ENCODE results near the gene DPP6. TPM values are rescaled to one million over a fixed set of nuclear protein-coding genes. Genes with fewer than 3 reads are reported as not detected.

The DPP6 gene
- total RNA-seq, 1 experiment from 2014 or later, result not detected

DNA sequence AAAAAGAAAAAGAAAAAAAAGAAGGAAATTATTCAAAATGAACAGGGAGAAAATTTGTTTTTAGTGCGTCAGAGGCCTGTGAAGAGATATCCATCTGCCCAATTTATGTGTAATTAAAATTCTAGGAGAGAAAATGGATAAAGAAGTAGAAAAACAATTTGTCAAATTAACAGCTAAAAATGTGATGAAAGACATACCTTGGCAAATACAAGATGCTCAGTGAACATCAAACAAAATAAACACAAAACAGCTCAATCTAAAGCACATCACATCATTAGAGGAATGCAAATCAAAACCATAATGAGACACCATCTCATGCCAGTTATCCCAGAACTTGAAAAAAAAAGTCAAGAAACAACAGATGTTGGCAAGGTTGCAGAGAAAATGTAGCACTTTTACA lies 477.9 kb downstream of the DPP6 start:
- TF ChIP-seq, protein P1, sequence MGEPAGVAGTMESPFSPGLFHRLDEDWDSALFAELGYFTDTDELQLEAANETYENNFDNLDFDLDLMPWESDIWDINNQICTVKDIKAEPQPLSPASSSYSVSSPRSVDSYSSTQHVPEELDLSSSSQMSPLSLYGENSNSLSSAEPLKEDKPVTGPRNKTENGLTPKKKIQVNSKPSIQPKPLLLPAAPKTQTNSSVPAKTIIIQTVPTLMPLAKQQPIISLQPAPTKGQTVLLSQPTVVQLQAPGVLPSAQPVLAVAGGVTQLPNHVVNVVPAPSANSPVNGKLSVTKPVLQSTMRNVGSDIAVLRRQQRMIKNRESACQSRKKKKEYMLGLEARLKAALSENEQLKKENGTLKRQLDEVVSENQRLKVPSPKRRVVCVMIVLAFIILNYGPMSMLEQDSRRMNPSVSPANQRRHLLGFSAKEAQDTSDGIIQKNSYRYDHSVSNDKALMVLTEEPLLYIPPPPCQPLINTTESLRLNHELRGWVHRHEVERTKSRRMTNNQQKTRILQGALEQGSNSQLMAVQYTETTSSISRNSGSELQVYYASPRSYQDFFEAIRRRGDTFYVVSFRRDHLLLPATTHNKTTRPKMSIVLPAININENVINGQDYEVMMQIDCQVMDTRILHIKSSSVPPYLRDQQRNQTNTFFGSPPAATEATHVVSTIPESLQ (CRISPR knock-in tag; IDR thresholded peaks at IDR 0.05), result no peak
- TF ChIP-seq, protein P2, sequence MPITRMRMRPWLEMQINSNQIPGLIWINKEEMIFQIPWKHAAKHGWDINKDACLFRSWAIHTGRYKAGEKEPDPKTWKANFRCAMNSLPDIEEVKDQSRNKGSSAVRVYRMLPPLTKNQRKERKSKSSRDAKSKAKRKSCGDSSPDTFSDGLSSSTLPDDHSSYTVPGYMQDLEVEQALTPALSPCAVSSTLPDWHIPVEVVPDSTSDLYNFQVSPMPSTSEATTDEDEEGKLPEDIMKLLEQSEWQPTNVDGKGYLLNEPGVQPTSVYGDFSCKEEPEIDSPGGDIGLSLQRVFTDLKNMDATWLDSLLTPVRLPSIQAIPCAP (CRISPR knock-in tag; IDR thresholded peaks at IDR 0.05), result no peak
- TF ChIP-seq KAT7 (CRISPR knock-in tag; IDR thresholded peaks at IDR 0.05; ENCODE audit: borderline replicate concordance) (no peak), ZNF416 (CRISPR knock-in tag; IDR thresholded peaks at IDR 0.05) (no peak), IRF2 (CRISPR knock-in tag; IDR thresholded peaks at IDR 0.05; ENCODE audit: borderline replicate concordance, low read depth) (no peak)
- TF ChIP-seq, protein P3, sequence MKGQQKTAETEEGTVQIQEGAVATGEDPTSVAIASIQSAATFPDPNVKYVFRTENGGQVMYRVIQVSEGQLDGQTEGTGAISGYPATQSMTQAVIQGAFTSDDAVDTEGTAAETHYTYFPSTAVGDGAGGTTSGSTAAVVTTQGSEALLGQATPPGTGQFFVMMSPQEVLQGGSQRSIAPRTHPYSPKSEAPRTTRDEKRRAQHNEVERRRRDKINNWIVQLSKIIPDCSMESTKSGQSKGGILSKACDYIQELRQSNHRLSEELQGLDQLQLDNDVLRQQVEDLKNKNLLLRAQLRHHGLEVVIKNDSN (CRISPR knock-in tag; IDR thresholded peaks at IDR 0.05), result no peak
- H3K9me3 Mint-ChIP-seq, result peaks cover 67% of the 10 kb centered on the region

DNA sequence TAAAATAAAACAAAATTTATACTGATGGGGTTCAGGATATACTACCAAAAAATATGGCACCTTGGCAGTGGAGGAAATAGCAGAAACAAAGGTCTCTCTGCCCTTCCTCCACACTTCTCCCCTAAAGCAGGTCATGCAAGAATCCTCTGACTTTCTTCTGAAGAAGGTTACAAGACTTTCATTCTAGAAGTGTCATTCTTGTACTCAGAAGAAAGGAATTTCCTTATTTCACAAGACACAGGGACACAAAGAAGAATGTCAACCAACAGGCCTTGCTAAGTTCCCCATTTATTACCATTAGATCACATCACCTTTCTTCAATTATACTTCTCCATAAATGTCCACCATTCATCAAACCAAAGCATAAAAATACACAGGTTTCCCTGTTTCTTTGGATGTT lies 480.6 kb downstream of the DPP6 start:
- DNase-seq (ENCODE audit: low spot score) (no peak), ATAC-seq (no peak)
- Mint-ChIP-seq H3K4me3 (no peak overlapping the region), H3K36me3 (peaks cover 54% of the 10 kb centered on the region), H3K9me3 (peaks cover 77% of the 10 kb centered on the region), H3K27ac (no peak overlapping the region), H3K4me1 (no peaks in the 10 kb centered on the region), H3K27me3 (ENCODE audit: low read depth) (peaks cover 6% of the 10 kb centered on the region)
- TF ChIP-seq ATF1 (CRISPR knock-in tag; IDR thresholded peaks at IDR 0.05) (no peak), FOXJ3 (CRISPR knock-in tag; IDR thresholded peaks at IDR 0.05; ENCODE audit: borderline replicate concordance) (no peak), GABPB1 (CRISPR knock-in tag; IDR thresholded peaks at IDR 0.05) (no peak), RORB (CRISPR knock-in tag; IDR thresholded peaks at IDR 0.05) (no peak), ZNF219 (CRISPR knock-in tag; IDR thresholded peaks at IDR 0.05; ENCODE audit: borderline replicate concordance) (no peak), ELF4 (CRISPR knock-in tag; IDR thresholded peaks at IDR 0.05; ENCODE audit: low read depth) (no peak), GTF2I (CRISPR knock-in tag; conservative IDR thresholded peaks at IDR 0.05) (no peak), ZNF138 (CRISPR knock-in tag; conservative IDR thresholded peaks at IDR 0.05) (no peak), IRF2 (CRISPR knock-in tag; IDR thresholded peaks at IDR 0.05; ENCODE audit: borderline replicate concordance, low read depth) (no peak), NR2C2 (CRISPR knock-in tag; IDR thresholded peaks at IDR 0.05) (no peak), MXD4 (CRISPR knock-in tag; IDR thresholded peaks at IDR 0.05; ENCODE audit: borderline replicate concordance) (no peak), NR3C1 (CRISPR knock-in tag; conservative IDR thresholded peaks at IDR 0.05; ENCODE audit: low read depth) (no peak)
- TF ChIP-seq, protein P4, sequence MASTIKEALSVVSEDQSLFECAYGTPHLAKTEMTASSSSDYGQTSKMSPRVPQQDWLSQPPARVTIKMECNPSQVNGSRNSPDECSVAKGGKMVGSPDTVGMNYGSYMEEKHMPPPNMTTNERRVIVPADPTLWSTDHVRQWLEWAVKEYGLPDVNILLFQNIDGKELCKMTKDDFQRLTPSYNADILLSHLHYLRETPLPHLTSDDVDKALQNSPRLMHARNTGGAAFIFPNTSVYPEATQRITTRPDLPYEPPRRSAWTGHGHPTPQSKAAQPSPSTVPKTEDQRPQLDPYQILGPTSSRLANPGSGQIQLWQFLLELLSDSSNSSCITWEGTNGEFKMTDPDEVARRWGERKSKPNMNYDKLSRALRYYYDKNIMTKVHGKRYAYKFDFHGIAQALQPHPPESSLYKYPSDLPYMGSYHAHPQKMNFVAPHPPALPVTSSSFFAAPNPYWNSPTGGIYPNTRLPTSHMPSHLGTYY (CRISPR knock-in tag; IDR thresholded peaks at IDR 0.05), result no peak
- TF ChIP-seq, protein P5, sequence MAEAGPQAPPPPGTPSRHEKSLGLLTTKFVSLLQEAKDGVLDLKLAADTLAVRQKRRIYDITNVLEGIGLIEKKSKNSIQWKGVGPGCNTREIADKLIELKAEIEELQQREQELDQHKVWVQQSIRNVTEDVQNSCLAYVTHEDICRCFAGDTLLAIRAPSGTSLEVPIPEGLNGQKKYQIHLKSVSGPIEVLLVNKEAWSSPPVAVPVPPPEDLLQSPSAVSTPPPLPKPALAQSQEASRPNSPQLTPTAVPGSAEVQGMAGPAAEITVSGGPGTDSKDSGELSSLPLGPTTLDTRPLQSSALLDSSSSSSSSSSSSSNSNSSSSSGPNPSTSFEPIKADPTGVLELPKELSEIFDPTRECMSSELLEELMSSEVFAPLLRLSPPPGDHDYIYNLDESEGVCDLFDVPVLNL (CRISPR knock-in tag; IDR thresholded peaks at IDR 0.05; ENCODE audit: borderline replicate concordance, low read depth), result no peak
- TF ChIP-seq, protein P6, sequence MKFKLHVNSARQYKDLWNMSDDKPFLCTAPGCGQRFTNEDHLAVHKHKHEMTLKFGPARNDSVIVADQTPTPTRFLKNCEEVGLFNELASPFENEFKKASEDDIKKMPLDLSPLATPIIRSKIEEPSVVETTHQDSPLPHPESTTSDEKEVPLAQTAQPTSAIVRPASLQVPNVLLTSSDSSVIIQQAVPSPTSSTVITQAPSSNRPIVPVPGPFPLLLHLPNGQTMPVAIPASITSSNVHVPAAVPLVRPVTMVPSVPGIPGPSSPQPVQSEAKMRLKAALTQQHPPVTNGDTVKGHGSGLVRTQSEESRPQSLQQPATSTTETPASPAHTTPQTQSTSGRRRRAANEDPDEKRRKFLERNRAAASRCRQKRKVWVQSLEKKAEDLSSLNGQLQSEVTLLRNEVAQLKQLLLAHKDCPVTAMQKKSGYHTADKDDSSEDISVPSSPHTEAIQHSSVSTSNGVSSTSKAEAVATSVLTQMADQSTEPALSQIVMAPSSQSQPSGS (CRISPR knock-in tag; IDR thresholded peaks at IDR 0.05; ENCODE audit: borderline replicate concordance, low read depth), result no peak
- TF ChIP-seq, protein P7, sequence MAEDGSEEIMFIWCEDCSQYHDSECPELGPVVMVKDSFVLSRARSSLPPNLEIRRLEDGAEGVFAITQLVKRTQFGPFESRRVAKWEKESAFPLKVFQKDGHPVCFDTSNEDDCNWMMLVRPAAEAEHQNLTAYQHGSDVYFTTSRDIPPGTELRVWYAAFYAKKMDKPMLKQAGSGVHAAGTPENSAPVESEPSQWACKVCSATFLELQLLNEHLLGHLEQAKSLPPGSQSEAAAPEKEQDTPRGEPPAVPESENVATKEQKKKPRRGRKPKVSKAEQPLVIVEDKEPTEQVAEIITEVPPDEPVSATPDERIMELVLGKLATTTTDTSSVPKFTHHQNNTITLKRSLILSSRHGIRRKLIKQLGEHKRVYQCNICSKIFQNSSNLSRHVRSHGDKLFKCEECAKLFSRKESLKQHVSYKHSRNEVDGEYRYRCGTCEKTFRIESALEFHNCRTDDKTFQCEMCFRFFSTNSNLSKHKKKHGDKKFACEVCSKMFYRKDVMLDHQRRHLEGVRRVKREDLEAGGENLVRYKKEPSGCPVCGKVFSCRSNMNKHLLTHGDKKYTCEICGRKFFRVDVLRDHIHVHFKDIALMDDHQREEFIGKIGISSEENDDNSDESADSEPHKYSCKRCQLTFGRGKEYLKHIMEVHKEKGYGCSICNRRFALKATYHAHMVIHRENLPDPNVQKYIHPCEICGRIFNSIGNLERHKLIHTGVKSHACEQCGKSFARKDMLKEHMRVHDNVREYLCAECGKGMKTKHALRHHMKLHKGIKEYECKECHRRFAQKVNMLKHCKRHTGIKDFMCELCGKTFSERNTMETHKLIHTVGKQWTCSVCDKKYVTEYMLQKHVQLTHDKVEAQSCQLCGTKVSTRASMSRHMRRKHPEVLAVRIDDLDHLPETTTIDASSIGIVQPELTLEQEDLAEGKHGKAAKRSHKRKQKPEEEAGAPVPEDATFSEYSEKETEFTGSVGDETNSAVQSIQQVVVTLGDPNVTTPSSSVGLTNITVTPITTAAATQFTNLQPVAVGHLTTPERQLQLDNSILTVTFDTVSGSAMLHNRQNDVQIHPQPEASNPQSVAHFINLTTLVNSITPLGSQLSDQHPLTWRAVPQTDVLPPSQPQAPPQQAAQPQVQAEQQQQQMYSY (CRISPR knock-in tag; IDR thresholded peaks at IDR 0.05), result no peak
- TF ChIP-seq, protein P8, sequence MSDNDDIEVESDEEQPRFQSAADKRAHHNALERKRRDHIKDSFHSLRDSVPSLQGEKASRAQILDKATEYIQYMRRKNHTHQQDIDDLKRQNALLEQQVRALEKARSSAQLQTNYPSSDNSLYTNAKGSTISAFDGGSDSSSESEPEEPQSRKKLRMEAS (CRISPR knock-in tag; IDR thresholded peaks at IDR 0.05), result no peak
- POLR2A ChIA-PET, result no interaction called here
- CTCF ChIA-PET, result no interaction called here

More for the DNA sequence above, 477.9 kb downstream of the DPP6 start:
- CTCF ChIA-PET, result no interaction called here
- no peak for ATAC-seq
- DNase-seq (ENCODE audit: low spot score), result no peak
- Mint-ChIP-seq H3K27me3 (ENCODE audit: low read depth) (peaks cover 11% of the 10 kb centered on the region), H3K36me3 (peaks cover 58% of the 10 kb centered on the region), H3K4me1 (no peaks in the 10 kb centered on the region), H3K27ac (no peak overlapping the region), H3K4me3 (no peak overlapping the region)
- POLR2A ChIA-PET, result no interaction called here
